HCT116 (cell line): Measurements from ENCODE around the gene TIPRL.

Source experiments
- CBX3 ChIP-seq: IDR thresholded peaks from 2 replicates; pipeline ENCODE4 v1.6.1; 2012; ENCODE audit warnings: low read depth
- ELF1 ChIP-seq: IDR thresholded peaks from 2 replicates; pipeline ENCODE4 v1.6.1; 2012; ENCODE audit warnings: low read depth, borderline replicate concordance
- EZH2 ChIP-seq: fragments of 200-600 bp; sonication (generic); IDR thresholded peaks from 2 replicates; pipeline ENCODE4 v1.6.1; 2017; ENCODE audit warnings: antibody characterized with exemption, mixed run types
- EZH2phosphoT487 ChIP-seq: fragments of 200-600 bp; IDR thresholded peaks from 2 replicates; pipeline ENCODE4 v1.6.1; 2018; ENCODE audit warnings: antibody characterized with exemption, borderline replicate concordance
- JUND ChIP-seq: IDR thresholded peaks from 2 replicates; pipeline ENCODE4 v1.6.1; 2012
- POLR2A ChIP-seq: IDR thresholded peaks from 2 replicates; pipeline ENCODE4 v1.7.0; 2011; ENCODE audit warnings: borderline replicate concordance; ENCODE audit not compliant: insufficient read depth, insufficient read length; ENCODE audit errors: extremely low read depth
- POLR2AphosphoS5 ChIP-seq: IDR thresholded peaks from 2 replicates; pipeline ENCODE4 v1.6.1; 2011; ENCODE audit warnings: mild to moderate bottlenecking, low read depth, low read length, moderate library complexity
- YY1 ChIP-seq: IDR thresholded peaks from 2 replicates; pipeline ENCODE4 v1.6.1; 2011; ENCODE audit warnings: low read length, low read depth, moderate library complexity, mild to moderate bottlenecking; ENCODE audit not compliant: insufficient replicate concordance; ENCODE audit errors: extremely low read depth
- ZFX ChIP-seq: fragments of 450-650 bp; IDR thresholded peaks from 2 replicates; pipeline ENCODE4 v1.6.1; 2017
- ZNF274 ChIP-seq: fragments of 200-500 bp; sonication (Bioruptor generic); IDR thresholded peaks from 2 replicates; pipeline ENCODE4 v1.6.1; 2014; ENCODE audit warnings: mild to moderate bottlenecking, low read depth, low read length, inconsistent platforms
- TF ChIP-seq, protein P1 (sequence below), 3 experiments: fragments of 200-600 bp in 1 of 3; sonication (generic) in 1 of 3; IDR thresholded peaks in 2 of 3; conservative IDR thresholded peaks in 1 of 3; 2 replicates each; pipeline ENCODE4 v1.5.1; 2012 to 2017; ENCODE audit warnings: low read depth in 2 of 3, low read length in 2 of 3, antibody characterized with exemption in 1 of 3, borderline replicate concordance in 1 of 3, control low read depth in 1 of 3, mild to moderate bottlenecking in 1 of 3, mixed read lengths in 1 of 3, mixed run types in 1 of 3, moderate library complexity in 1 of 3; ENCODE audit not compliant: insufficient read depth in 1 of 3
- TF ChIP-seq, protein P2 (sequence below): IDR thresholded peaks from 2 replicates; pipeline ENCODE4 v1.6.1; 2012; ENCODE audit warnings: low read depth
- TF ChIP-seq, protein P3 (sequence below): IDR thresholded peaks from 2 replicates; pipeline ENCODE4 v1.6.1; 2012
- TF ChIP-seq, protein P4 (sequence below): IDR thresholded peaks from 2 replicates; pipeline ENCODE4 v1.6.1; 2011; ENCODE audit warnings: mild to moderate bottlenecking, low read length, moderate library complexity; ENCODE audit not compliant: insufficient replicate concordance; ENCODE audit errors: extremely low read depth

DNA sequence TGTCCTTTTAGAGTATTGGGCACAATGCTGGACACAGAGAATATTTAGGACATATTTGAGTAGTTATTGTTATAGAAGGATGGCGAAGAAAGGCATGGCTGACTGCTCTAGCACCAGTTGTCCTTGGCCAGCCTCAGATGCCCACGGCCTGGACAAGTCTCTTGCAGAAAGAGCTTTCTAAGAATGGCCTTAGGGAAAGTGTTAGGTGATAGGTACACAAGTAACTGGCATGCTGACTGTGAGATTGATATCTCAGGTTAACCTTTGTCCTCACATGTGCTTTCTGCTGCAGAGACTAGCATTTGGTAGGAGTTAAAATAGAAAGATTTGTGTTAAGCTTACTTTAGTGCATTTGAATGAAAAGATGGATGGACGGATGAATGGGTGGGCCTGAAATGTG, 57.2 kb downstream of the TIPRL start:
- TF ChIP-seq ZFX, result no peak
- TF ChIP-seq ELF1, result no peak
- TF ChIP-seq, protein P1, sequence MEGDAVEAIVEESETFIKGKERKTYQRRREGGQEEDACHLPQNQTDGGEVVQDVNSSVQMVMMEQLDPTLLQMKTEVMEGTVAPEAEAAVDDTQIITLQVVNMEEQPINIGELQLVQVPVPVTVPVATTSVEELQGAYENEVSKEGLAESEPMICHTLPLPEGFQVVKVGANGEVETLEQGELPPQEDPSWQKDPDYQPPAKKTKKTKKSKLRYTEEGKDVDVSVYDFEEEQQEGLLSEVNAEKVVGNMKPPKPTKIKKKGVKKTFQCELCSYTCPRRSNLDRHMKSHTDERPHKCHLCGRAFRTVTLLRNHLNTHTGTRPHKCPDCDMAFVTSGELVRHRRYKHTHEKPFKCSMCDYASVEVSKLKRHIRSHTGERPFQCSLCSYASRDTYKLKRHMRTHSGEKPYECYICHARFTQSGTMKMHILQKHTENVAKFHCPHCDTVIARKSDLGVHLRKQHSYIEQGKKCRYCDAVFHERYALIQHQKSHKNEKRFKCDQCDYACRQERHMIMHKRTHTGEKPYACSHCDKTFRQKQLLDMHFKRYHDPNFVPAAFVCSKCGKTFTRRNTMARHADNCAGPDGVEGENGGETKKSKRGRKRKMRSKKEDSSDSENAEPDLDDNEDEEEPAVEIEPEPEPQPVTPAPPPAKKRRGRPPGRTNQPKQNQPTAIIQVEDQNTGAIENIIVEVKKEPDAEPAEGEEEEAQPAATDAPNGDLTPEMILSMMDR (IDR thresholded peaks at IDR 0.05 in 2 of 3, conservative IDR thresholded peaks at IDR 0.05 in 1 of 3; ENCODE audit: borderline replicate concordance in 1 of 3, insufficient read depth in 1 of 3, low read depth in 2 of 3, low read length in 2 of 3), result no peak
- TF ChIP-seq EZH2, result no peak
- no peak for TF ChIP-seq POLR2A
- TF ChIP-seq POLR2AphosphoS5, result no peak
- TF ChIP-seq ZNF274, result no peak
- TF ChIP-seq, protein P2, sequence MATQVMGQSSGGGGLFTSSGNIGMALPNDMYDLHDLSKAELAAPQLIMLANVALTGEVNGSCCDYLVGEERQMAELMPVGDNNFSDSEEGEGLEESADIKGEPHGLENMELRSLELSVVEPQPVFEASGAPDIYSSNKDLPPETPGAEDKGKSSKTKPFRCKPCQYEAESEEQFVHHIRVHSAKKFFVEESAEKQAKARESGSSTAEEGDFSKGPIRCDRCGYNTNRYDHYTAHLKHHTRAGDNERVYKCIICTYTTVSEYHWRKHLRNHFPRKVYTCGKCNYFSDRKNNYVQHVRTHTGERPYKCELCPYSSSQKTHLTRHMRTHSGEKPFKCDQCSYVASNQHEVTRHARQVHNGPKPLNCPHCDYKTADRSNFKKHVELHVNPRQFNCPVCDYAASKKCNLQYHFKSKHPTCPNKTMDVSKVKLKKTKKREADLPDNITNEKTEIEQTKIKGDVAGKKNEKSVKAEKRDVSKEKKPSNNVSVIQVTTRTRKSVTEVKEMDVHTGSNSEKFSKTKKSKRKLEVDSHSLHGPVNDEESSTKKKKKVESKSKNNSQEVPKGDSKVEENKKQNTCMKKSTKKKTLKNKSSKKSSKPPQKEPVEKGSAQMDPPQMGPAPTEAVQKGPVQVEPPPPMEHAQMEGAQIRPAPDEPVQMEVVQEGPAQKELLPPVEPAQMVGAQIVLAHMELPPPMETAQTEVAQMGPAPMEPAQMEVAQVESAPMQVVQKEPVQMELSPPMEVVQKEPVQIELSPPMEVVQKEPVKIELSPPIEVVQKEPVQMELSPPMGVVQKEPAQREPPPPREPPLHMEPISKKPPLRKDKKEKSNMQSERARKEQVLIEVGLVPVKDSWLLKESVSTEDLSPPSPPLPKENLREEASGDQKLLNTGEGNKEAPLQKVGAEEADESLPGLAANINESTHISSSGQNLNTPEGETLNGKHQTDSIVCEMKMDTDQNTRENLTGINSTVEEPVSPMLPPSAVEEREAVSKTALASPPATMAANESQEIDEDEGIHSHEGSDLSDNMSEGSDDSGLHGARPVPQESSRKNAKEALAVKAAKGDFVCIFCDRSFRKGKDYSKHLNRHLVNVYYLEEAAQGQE, result no peak
- TF ChIP-seq JUND, result no peak
- TF ChIP-seq, protein P3, sequence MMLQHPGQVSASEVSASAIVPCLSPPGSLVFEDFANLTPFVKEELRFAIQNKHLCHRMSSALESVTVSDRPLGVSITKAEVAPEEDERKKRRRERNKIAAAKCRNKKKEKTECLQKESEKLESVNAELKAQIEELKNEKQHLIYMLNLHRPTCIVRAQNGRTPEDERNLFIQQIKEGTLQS, result no peak
- no peak for TF ChIP-seq CBX3
- TF ChIP-seq, protein P4, sequence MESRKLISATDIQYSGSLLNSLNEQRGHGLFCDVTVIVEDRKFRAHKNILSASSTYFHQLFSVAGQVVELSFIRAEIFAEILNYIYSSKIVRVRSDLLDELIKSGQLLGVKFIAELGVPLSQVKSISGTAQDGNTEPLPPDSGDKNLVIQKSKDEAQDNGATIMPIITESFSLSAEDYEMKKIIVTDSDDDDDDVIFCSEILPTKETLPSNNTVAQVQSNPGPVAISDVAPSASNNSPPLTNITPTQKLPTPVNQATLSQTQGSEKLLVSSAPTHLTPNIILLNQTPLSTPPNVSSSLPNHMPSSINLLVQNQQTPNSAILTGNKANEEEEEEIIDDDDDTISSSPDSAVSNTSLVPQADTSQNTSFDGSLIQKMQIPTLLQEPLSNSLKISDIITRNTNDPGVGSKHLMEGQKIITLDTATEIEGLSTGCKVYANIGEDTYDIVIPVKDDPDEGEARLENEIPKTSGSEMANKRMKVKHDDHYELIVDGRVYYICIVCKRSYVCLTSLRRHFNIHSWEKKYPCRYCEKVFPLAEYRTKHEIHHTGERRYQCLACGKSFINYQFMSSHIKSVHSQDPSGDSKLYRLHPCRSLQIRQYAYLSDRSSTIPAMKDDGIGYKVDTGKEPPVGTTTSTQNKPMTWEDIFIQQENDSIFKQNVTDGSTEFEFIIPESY, result no peak
- no peak for TF ChIP-seq EZH2phosphoT487
- no peak for TF ChIP-seq YY1
